Astrocyte (in vitro differentiated cells and primary cell): ENCODE data around the gene TIPARP. TPM values are rescaled to one million over a fixed set of nuclear protein-coding genes. Genes with fewer than 3 reads are reported as not detected.
A peak's percentile ranks its signal among the peaks of the same experiment; 100 is the strongest.
"Not testable (repeated sequence)": the region's sequence is repeated elsewhere in the genome, so short reads cannot be mapped to it uniquely, and the experiment has no call there.

Source experiments
- DNase-seq: peaks from one replicate; pipeline ENCODE4 v3.0.0-alpha.2; 2010; ENCODE audit warnings: low read depth
- FAIRE-seq: peaks from 2 replicates; lab custom pipeline; 2011; peaks lifted over from hg19 to GRCh38; lab: Jason Lieb, UNC
- H2AFZ ChIP-seq: 2 replicates; pipeline ENCODE4 v1.6.0; 2012; ENCODE audit warnings: low read depth, low read length, inconsistent platforms
- H3K27ac ChIP-seq: 2 replicates; pipeline ENCODE4 v1.5.1; 2011; ENCODE audit warnings: low read depth, low read length, inconsistent platforms
- H3K27me3 ChIP-seq: 2 replicates; pipeline ENCODE4 v1.6.0; 2011; ENCODE audit warnings: low read length, inconsistent platforms; ENCODE audit not compliant: insufficient read depth
- H3K36me3 ChIP-seq: 2 replicates; pipeline ENCODE4 v1.5.1; 2011; ENCODE audit warnings: low read length, inconsistent platforms; ENCODE audit not compliant: insufficient read depth
- H3K4me1 ChIP-seq: 2 replicates; pipeline ENCODE4 v1.5.1; 2011; ENCODE audit warnings: low read length, inconsistent platforms; ENCODE audit not compliant: insufficient read depth
- H3K4me2 ChIP-seq: 2 replicates; pipeline ENCODE4 v1.6.0; 2012; ENCODE audit warnings: low read length, inconsistent platforms
- H3K4me3 ChIP-seq: 2 replicates; pipeline ENCODE4 v1.5.1; 2011; ENCODE audit warnings: low read depth, mild to moderate bottlenecking, low read length, inconsistent platforms; ENCODE audit not compliant: insufficient read depth
- H3K79me2 ChIP-seq: 2 replicates; pipeline ENCODE4 v1.6.0; 2012; ENCODE audit warnings: mild to moderate bottlenecking, low read length, inconsistent platforms; ENCODE audit not compliant: insufficient read depth
- H3K9ac ChIP-seq: 2 replicates; pipeline ENCODE4 v1.6.0; 2012; ENCODE audit warnings: mild to moderate bottlenecking, low read length, inconsistent platforms
- H3K9me3 ChIP-seq: 2 replicates; pipeline ENCODE4 v1.5.1; 2012; ENCODE audit warnings: low read depth, mild to moderate bottlenecking, low read length, inconsistent platforms; ENCODE audit not compliant: insufficient read depth
- H4K20me1 ChIP-seq: 2 replicates; pipeline ENCODE4 v1.6.0; 2012; ENCODE audit warnings: low read length, inconsistent platforms; ENCODE audit not compliant: insufficient read depth
- H3K27ac Mint-ChIP-seq: one replicate; pipeline ENCODE4 v1.8.0; 2021; ENCODE audit warnings: mild to moderate bottlenecking, mixed read lengths; ENCODE audit not compliant: unreplicated experiment
- H3K27me3 Mint-ChIP-seq: one replicate; pipeline ENCODE4 v1.8.0; 2021; ENCODE audit warnings: low read depth, mixed read lengths; ENCODE audit not compliant: unreplicated experiment
- H3K36me3 Mint-ChIP-seq: one replicate; pipeline ENCODE4 v1.8.0; 2021; ENCODE audit warnings: low read depth, mixed read lengths; ENCODE audit not compliant: unreplicated experiment
- H3K4me1 Mint-ChIP-seq: one replicate; pipeline ENCODE4 v1.8.0; 2021; ENCODE audit warnings: low read depth, mixed read lengths; ENCODE audit not compliant: unreplicated experiment
- H3K4me3 Mint-ChIP-seq: one replicate; pipeline ENCODE4 v1.8.0; 2021; ENCODE audit warnings: mild to moderate bottlenecking, moderate library complexity, mixed read lengths; ENCODE audit not compliant: unreplicated experiment
- H3K9me3 Mint-ChIP-seq: one replicate; pipeline ENCODE4 v1.8.0; 2021; ENCODE audit warnings: mild to moderate bottlenecking, mixed read lengths; ENCODE audit not compliant: unreplicated experiment
- CTCF ChIP-seq: IDR thresholded peaks from 2 replicates; pipeline ENCODE4 v1.5.1; 2011; ENCODE audit warnings: low read depth, mild to moderate bottlenecking, inconsistent platforms, low read length, moderate library complexity; ENCODE audit not compliant: insufficient read depth
- EZH2 ChIP-seq: IDR thresholded peaks from 2 replicates; pipeline ENCODE4 v1.6.1; 2012; ENCODE audit warnings: mild to moderate bottlenecking, low read length, inconsistent platforms; ENCODE audit not compliant: insufficient read depth
- total RNA-seq: library from RNA; stranded (reverse); gene quantifications from 2 replicates; pipeline ENCODE4 v1.2.1, GENCODE V29; 2021

Gene TIPARP
- total RNA-seq, 1 donor from 2014 or later: 74.2 TPM

DNA sequence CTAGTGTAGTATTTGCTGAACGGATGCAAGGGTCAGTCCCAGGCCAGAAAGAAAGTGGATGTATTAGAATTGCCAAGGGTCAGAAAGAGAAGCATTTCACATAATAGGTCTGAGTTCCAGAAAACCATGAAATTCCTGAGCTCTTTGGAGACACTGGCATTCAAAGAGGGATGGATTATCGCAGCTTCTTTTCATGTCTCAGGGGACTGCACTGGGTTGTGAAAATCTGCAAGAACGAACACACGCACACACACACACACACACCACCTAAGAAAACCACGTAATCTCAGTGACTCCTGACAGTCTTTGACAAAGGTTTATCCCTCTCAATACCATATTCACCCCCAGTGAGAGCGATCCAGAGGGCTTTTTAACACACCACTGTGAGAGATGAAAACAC lies 57.9 kb downstream of the TIPARP start:
- Histone ChIP-seq H2AFZ (no peak overlapping the region), H3K4me2 (no peak overlapping the region), H3K4me1 (peaks cover 7% of the 10 kb centered on the region), H3K4me3 (no peak overlapping the region), H3K36me3 (no peaks in the 10 kb centered on the region), H3K27ac (no peak overlapping the region), H4K20me1 (no peaks in the 10 kb centered on the region), H3K9me3 (no peaks in the 10 kb centered on the region), H3K79me2 (no peaks in the 10 kb centered on the region), H3K9ac (no peak overlapping the region), H3K27me3 (no peaks in the 10 kb centered on the region)
- H3K27me3 Mint-ChIP-seq: no peaks in the 10 kb centered on the region
- TF ChIP-seq CTCF (no peak), EZH2 (no peak)
- H3K4me3 Mint-ChIP-seq: no peak overlapping the region
- FAIRE-seq (no peak), DNase-seq (no peak)
- H3K4me1 Mint-ChIP-seq: peaks cover 40% of the 10 kb centered on the region
- H3K36me3 Mint-ChIP-seq: no peaks in the 10 kb centered on the region
- no peak overlapping the region for H3K27ac Mint-ChIP-seq
- H3K9me3 Mint-ChIP-seq: peaks cover 4% of the 10 kb centered on the region

DNA sequence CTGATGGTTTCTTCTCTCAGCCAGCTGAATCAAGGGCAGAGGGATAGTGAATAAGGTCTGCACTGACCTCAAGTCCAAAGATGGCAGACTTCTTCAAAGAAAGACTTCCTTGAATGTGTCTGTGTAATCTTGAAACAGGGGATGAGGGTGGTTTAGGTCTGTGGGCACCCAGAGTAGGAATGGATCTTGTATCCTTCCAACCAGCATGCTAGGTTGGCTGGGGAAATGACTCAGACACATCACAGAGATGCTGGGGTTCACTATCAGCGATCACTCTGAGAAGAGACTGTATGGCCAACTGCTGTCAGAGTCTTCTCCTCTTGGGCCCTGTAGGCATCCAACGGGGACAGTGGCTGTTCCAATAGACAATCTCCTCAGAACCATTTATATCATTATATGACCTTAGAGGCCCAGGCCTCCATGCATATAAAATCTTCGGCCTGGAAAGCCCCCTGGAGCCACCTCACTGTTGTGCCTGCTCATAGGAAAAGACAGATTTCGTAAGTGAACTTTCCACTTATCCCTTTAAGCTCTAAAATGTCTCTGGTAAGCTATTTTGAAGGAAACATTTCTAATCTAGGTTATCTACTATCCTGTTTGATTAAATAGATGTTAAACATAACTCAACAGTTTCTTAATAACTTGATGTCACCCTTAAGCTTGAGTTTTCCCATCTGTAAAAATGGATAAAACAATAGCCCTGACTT lies 58.5 kb downstream of the TIPARP start:
- peaks cover 2% of the 10 kb centered on the region for H3K9me3 Mint-ChIP-seq
- H3K4me3 Mint-ChIP-seq: no peak overlapping the region
- no peaks in the 10 kb centered on the region for H3K36me3 ChIP-seq
- H3K9me3 ChIP-seq: no peaks in the 10 kb centered on the region
- no peak overlapping the region for H3K27ac Mint-ChIP-seq
- H3K27me3 Mint-ChIP-seq: no peaks in the 10 kb centered on the region
- H3K36me3 Mint-ChIP-seq: no peaks in the 10 kb centered on the region
- H3K4me1 ChIP-seq: peaks cover 6% of the 10 kb centered on the region
- no peak overlapping the region for H2AFZ ChIP-seq
- H3K4me2 ChIP-seq: no peak overlapping the region
- H3K79me2 ChIP-seq: no peaks in the 10 kb centered on the region
- H4K20me1 ChIP-seq: no peaks in the 10 kb centered on the region
- TF ChIP-seq CTCF: no peak
- TF ChIP-seq EZH2: no peak
- H3K27me3 ChIP-seq: no peaks in the 10 kb centered on the region
- peaks cover 38% of the 10 kb centered on the region for H3K4me1 Mint-ChIP-seq
- FAIRE-seq (no peak), DNase-seq (no peak)
- no peak overlapping the region for H3K9ac ChIP-seq
- H3K4me3 ChIP-seq: no peak overlapping the region
- H3K27ac ChIP-seq: no peak overlapping the region

GRCh38 chr3:156734661-156735060 lies 60.3 kb downstream of the TIPARP start:
- H3K9me3 Mint-ChIP-seq, H3K4me3 ChIP-seq, H3K4me2 ChIP-seq, H2AFZ ChIP-seq, H3K79me2 ChIP-seq, H3K9me3 ChIP-seq, H3K36me3 Mint-ChIP-seq, H3K27ac Mint-ChIP-seq, H3K4me3 Mint-ChIP-seq, H4K20me1 ChIP-seq, H3K27me3 ChIP-seq, FAIRE-seq, H3K9ac ChIP-seq, H3K4me1 ChIP-seq, H3K27me3 Mint-ChIP-seq, H3K36me3 ChIP-seq, H3K27ac ChIP-seq: not testable (repeated sequence)
- H3K4me1 Mint-ChIP-seq: peaks cover 20% of the 10 kb centered on the region
- peak; percentile 37 for DNase-seq
